ENCODE measurements around the gene TRPM6. TPM values are rescaled to one million over a fixed set of nuclear protein-coding genes. Genes with fewer than 3 reads are reported as not detected.

TRPM6 gene
- total and polyA plus RNA-seq, 9 donors = 0.06 to 0.69 (median 0.25) TPM

DNA sequence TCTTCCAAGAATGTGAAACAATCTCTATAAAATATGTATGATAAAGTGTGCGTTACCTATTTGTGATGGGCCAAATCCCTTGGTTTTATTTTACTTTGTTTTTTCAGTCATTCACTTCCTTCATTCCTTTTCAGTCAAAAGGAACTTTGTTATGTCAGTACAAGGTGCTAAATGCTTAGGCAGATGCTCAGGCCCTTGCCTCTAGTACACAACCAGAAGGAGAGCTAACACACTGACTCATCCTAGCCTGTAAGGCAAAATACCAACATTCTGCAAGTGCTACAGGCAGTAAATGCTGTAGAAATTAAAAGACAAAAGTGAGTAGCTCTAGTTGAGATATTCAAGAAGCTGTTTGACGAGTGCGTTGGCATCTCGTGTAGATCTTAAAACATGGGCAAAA is 49.4 kb downstream of the TRPM6 start:
- intact Hi-C loops (cut with DNase I) = no loop called here
- WGBS, 3 donors = 83 to 89% (median 87%) methylated on average over 4 of the region's 4 CpGs

DNA sequence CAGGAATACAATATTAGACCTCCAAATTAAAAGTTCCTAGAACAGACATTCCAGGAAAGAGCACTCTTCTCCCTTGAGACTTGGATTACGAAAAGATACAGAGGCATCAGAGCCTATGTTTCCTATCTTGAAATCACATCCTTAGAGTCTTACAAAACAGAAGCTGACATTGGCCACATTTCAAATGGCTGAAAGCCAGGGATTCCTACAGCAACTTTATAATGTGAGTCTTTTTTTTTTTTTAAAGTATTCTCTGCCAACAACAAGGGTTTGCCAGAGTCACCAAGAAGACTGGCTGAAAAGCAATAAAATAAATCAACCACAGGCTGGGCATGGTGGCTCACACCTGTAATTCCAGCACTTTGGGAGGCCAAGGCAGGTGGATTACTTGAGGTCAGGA is 63.1 kb downstream of the TRPM6 start:
- 53 to 64% (median 55%) methylated on average over 1 of the region's 1 CpG for WGBS, 3 donors
- H3K36me3 ChIP-seq = no peaks in the 10 kb centered on the region
- H3K9me3 ChIP-seq = no peaks in the 10 kb centered on the region
- intact Hi-C loops (cut with DNase I) = no loop called here
- no peak overlapping the region for H3K4me3 ChIP-seq
- H3K27ac ChIP-seq = no peak overlapping the region
- H3K27me3 ChIP-seq = no peaks in the 10 kb centered on the region
- H3K4me1 ChIP-seq (ENCODE audit: insufficient read depth) = no peaks in the 10 kb centered on the region
- TF ChIP-seq, protein P1, sequence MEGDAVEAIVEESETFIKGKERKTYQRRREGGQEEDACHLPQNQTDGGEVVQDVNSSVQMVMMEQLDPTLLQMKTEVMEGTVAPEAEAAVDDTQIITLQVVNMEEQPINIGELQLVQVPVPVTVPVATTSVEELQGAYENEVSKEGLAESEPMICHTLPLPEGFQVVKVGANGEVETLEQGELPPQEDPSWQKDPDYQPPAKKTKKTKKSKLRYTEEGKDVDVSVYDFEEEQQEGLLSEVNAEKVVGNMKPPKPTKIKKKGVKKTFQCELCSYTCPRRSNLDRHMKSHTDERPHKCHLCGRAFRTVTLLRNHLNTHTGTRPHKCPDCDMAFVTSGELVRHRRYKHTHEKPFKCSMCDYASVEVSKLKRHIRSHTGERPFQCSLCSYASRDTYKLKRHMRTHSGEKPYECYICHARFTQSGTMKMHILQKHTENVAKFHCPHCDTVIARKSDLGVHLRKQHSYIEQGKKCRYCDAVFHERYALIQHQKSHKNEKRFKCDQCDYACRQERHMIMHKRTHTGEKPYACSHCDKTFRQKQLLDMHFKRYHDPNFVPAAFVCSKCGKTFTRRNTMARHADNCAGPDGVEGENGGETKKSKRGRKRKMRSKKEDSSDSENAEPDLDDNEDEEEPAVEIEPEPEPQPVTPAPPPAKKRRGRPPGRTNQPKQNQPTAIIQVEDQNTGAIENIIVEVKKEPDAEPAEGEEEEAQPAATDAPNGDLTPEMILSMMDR (IDR thresholded peaks at IDR 0.05) = no peak
- TF ChIP-seq EP300 (IDR thresholded peaks at IDR 0.05) = no peak
- TF ChIP-seq POLR2A (IDR thresholded peaks at IDR 0.05) = no peak
- DNase-seq = no peak

More for the DNA sequence above, 49.4 kb downstream of the TRPM6 start:
- TF ChIP-seq, protein P1 (IDR thresholded peaks at IDR 0.05) = no peak
- no peak for TF ChIP-seq EP300 (IDR thresholded peaks at IDR 0.05)
- TF ChIP-seq POLR2A (IDR thresholded peaks at IDR 0.05) = no peak
- H3K9me3 ChIP-seq = no peaks in the 10 kb centered on the region
- H3K27ac ChIP-seq = no peak overlapping the region
- no peaks in the 10 kb centered on the region for H3K4me1 ChIP-seq (ENCODE audit: insufficient read depth)
- no peaks in the 10 kb centered on the region for H3K27me3 ChIP-seq
- no peak overlapping the region for H3K4me3 ChIP-seq
- DNase-seq = no peak
- no peaks in the 10 kb centered on the region for H3K36me3 ChIP-seq

DNA sequence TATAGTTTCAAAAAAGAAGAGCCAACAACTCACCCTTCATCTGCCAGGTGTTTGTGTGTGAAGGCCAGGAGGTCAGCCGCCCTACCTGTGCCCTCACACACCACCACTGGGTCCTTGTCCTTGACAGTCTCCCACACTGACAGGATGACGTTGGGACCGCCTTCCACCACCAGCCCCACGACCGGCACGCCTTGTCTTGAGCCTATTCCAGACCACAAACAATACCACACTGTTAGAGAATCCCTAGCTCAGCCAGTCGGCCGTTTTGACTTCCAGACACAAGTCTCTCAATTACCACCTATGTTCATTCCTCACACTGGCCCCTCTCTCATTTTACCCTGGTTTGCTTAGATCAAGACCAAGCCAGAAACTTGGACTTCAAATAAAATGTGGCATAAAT is 66.1 kb downstream of the TRPM6 start:
- Histone ChIP-seq H3K27me3 (no peaks in the 10 kb centered on the region), H3K27ac (no peak overlapping the region), H3K4me1 (ENCODE audit: insufficient read depth) (no peaks in the 10 kb centered on the region), H3K4me3 (no peak overlapping the region), H3K36me3 (no peaks in the 10 kb centered on the region), H3K9me3 (no peaks in the 10 kb centered on the region)
- DNase-seq = no peak
- WGBS, 3 donors = 63 to 84% (median 69%) methylated on average over 8 of the region's 8 CpGs
- TF ChIP-seq EP300 (IDR thresholded peaks at IDR 0.05) (no peak), POLR2A (IDR thresholded peaks at IDR 0.05) (no peak)
- TF ChIP-seq, protein P1 (IDR thresholded peaks at IDR 0.05) = no peak
- intact Hi-C loops (cut with DNase I) = no loop called here

DNA sequence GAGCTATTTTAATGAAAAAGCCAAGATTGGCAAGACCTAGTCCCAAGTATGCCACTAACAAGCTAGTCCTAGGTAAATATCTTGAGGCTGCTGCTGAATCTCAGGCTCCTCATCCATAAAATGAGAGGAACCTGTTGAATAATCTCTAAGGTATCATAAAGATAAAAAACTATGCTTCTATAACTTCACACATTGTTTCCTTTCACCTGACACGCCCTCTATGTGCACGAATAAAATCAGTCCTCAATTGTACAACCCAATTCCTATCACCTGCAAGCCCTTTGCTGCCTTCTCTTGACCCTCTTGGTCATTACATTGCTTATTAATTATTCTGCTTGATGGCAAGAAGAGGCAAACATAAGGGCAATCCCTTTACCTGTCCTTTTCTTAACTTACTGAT is 69.9 kb downstream of the TRPM6 start:
- no peaks in the 10 kb centered on the region for H3K27me3 ChIP-seq
- no peaks in the 10 kb centered on the region for H3K36me3 ChIP-seq
- WGBS, 3 donors = 83 to 96% (median 94%) methylated on average over 2 of the region's 2 CpGs
- intact Hi-C loops (cut with DNase I) = no loop called here
- DNase-seq = no peak
- no peak overlapping the region for H3K4me3 ChIP-seq
- H3K27ac ChIP-seq = no peak overlapping the region
- H3K9me3 ChIP-seq = no peaks in the 10 kb centered on the region
- H3K4me1 ChIP-seq (ENCODE audit: insufficient read depth) = no peaks in the 10 kb centered on the region
- TF ChIP-seq, protein P1 (IDR thresholded peaks at IDR 0.05) = no peak
- TF ChIP-seq EP300 (IDR thresholded peaks at IDR 0.05) (no peak), POLR2A (IDR thresholded peaks at IDR 0.05) (no peak)
